ENCODE results near the gene PEA15. TPM values are rescaled to one million over a fixed set of nuclear protein-coding genes. Genes with fewer than 3 reads are reported as not detected.

PEA15 gene
- total and polyA plus RNA-seq, 4 donors, result 8.1 to 44.5 (median 11.1) TPM

GRCh38 chr1:160166166-160166868, 38.9 kb upstream of the PEA15 start:
- Histone ChIP-seq H3K4me1 (ENCODE audit: control insufficient read depth in 4 of 4, insufficient read depth in 4 of 4, low read length in 3 of 4) (no peaks in the 10 kb centered on the region), H3K9ac (ENCODE audit: low read depth in 1 of 2, low read length in 2 of 2) (no peak overlapping the region), H3K4me3 (ENCODE audit: low read depth in 1 of 3, low read length in 3 of 3) (no peak overlapping the region), H3K27me3 (ENCODE audit: control insufficient read depth in 4 of 4, insufficient read depth in 4 of 4, low read length in 3 of 4) (no peaks in the 10 kb centered on the region), H3K27ac (ENCODE audit: low read depth in 1 of 2, low read length in 2 of 2) (no peak overlapping the region), H3K9me3 (ENCODE audit: control insufficient read depth in 4 of 4, low read length in 3 of 4) (no peaks in the 10 kb centered on the region), H3K36me3 (ENCODE audit: control insufficient read depth in 4 of 4, insufficient read depth in 3 of 4, low read depth in 1 of 4, low read length in 3 of 4) (no peaks in the 10 kb centered on the region)
- WGBS, result 84% methylated on average over 12 of the region's 12 CpGs
- no peak for DNase-seq (ENCODE audit: low spot score)
- no peak for TF ChIP-seq FOXA2 (IDR thresholded peaks at IDR 0.05)
- no peak for TF ChIP-seq TAF1 (conservative IDR thresholded peaks at IDR 0.05)
- no peak for TF ChIP-seq ZBTB33 (IDR thresholded peaks at IDR 0.05)
- TF ChIP-seq, protein P1, sequence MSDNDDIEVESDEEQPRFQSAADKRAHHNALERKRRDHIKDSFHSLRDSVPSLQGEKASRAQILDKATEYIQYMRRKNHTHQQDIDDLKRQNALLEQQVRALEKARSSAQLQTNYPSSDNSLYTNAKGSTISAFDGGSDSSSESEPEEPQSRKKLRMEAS (IDR thresholded peaks at IDR 0.05), result no peak
- TF ChIP-seq HNF4G (IDR thresholded peaks at IDR 0.05), result no peak
- no peak for TF ChIP-seq FOXA1 (IDR thresholded peaks at IDR 0.05)
- no peak for TF ChIP-seq HNF4A (conservative IDR thresholded peaks at IDR 0.05)
- TF ChIP-seq RAD21 (IDR thresholded peaks at IDR 0.05), result no peak
- TF ChIP-seq, protein P2, sequence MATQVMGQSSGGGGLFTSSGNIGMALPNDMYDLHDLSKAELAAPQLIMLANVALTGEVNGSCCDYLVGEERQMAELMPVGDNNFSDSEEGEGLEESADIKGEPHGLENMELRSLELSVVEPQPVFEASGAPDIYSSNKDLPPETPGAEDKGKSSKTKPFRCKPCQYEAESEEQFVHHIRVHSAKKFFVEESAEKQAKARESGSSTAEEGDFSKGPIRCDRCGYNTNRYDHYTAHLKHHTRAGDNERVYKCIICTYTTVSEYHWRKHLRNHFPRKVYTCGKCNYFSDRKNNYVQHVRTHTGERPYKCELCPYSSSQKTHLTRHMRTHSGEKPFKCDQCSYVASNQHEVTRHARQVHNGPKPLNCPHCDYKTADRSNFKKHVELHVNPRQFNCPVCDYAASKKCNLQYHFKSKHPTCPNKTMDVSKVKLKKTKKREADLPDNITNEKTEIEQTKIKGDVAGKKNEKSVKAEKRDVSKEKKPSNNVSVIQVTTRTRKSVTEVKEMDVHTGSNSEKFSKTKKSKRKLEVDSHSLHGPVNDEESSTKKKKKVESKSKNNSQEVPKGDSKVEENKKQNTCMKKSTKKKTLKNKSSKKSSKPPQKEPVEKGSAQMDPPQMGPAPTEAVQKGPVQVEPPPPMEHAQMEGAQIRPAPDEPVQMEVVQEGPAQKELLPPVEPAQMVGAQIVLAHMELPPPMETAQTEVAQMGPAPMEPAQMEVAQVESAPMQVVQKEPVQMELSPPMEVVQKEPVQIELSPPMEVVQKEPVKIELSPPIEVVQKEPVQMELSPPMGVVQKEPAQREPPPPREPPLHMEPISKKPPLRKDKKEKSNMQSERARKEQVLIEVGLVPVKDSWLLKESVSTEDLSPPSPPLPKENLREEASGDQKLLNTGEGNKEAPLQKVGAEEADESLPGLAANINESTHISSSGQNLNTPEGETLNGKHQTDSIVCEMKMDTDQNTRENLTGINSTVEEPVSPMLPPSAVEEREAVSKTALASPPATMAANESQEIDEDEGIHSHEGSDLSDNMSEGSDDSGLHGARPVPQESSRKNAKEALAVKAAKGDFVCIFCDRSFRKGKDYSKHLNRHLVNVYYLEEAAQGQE (IDR thresholded peaks at IDR 0.05), result no peak
- TF ChIP-seq SP1 (IDR thresholded peaks at IDR 0.05), result no peak
- no peak for TF ChIP-seq YY1 (IDR thresholded peaks at IDR 0.05)
- no peak for TF ChIP-seq NR2F2 (IDR thresholded peaks at IDR 0.05)
- no peak for TF ChIP-seq JUND (IDR thresholded peaks at IDR 0.05)
- no peak for TF ChIP-seq CTCF (IDR thresholded peaks at IDR 0.05; ENCODE audit: low read depth, low read length, missing input control)
- TF ChIP-seq ATF3 (IDR thresholded peaks at IDR 0.05), result no peak
- no peak for TF ChIP-seq GABPA (IDR thresholded peaks at IDR 0.05 in 1 of 2, conservative IDR thresholded peaks at IDR 0.05 in 1 of 2)
- TF ChIP-seq RXRA (IDR thresholded peaks at IDR 0.05), result no peak
- no peak for TF ChIP-seq EGR1 (IDR thresholded peaks at IDR 0.05; ENCODE audit: low read depth in 2 of 2)
